Subcutaneous adipose tissue (tissue), 4 donors: Measurements from ENCODE around the gene PLCG2. TPM values are rescaled to one million over a fixed set of nuclear protein-coding genes. Genes with fewer than 3 reads are reported as not detected.

ENCODE experiments used
- CTCF ChIP-seq: fragments of 450-650 bp; IDR thresholded peaks from one replicate; pipeline ENCODE4 v1.5.1; 2016; ENCODE audit warnings: low read depth, mild to moderate bottlenecking, control low read depth, antibody characterized with exemption, moderate library complexity
- total RNA-seq, 4 donors: library from RNA; depleted of rRNA; stranded (reverse); fragments of >200 nt; gene quantifications; one replicate each; pipeline ENCODE4 v1.1.0, GENCODE V29; 2016

PLCG2 gene
- total RNA-seq, 4 donors from 2014 or later, result 19.8 to 34.9 (median 23.8) TPM

- TF ChIP-seq CTCF, result no peak
Observed at GRCh38 chr16:81876273-81876900, 97.3 kb downstream of the PLCG2 start.

- TF ChIP-seq CTCF, result no peak
Observed at GRCh38 chr16:81878529-81878928, 99.4 kb downstream of the PLCG2 start.

GRCh38 chr16:81879625-81880024, 100.5 kb downstream of the PLCG2 start:
- TF ChIP-seq CTCF, result no peak

GRCh38 chr16:81880816-81881215, 101.7 kb downstream of the PLCG2 start:
- no peak for TF ChIP-seq CTCF

GRCh38 chr16:81881228-81881627, 102.1 kb downstream of the PLCG2 start:
- no peak for TF ChIP-seq CTCF

- no peak for TF ChIP-seq CTCF
Observed at GRCh38 chr16:81882559-81882958, 103.5 kb downstream of the PLCG2 start.

GRCh38 chr16:81883235-81883634, 104.1 kb downstream of the PLCG2 start:
- no peak for TF ChIP-seq CTCF
